HCT116 (cell line): Measurements from ENCODE around the gene KRTAP5-9. TPM values are rescaled to one million over a fixed set of nuclear protein-coding genes. Genes with fewer than 3 reads are reported as not detected.

Source experiments
- ATAC-seq: fragments of 200-7000 bp; cut with Tn5 transposase; 2 replicates; pipeline ENCODE4 v1.9.1; 2020; ENCODE audit warnings: mild to moderate bottlenecking, moderate library complexity
- BruUV-seq: library from RNA; stranded (reverse); fragments of 400-500 nt; replicated peaks from 2 replicates; lab custom pipeline; 2021; lab: Mats Ljungman, UMichigan
- CTCF ChIA-PET: fragments of 300-600 bp; sonication (Branson Sonifier 250); formaldehyde crosslinking; loops from one replicate; lab custom pipeline; 2021; ENCODE audit warnings: antibody characterized with exemption; lab: Charles Lee
- POLR2A ChIA-PET: fragments of 300-600, 350-600 bp; sonication (Branson Sonifier 250); formaldehyde crosslinking; loops from one replicate; lab custom pipeline; 2021; ENCODE audit warnings: antibody characterized with exemption; lab: Charles Lee
- RAD21 ChIA-PET, 2 experiments: fragments of 300-600 bp; sonication (Branson Sonifier 250); formaldehyde crosslinking; loops; one replicate each; lab custom pipeline; 2023; ENCODE audit warnings: low total read pairs in 2 of 2; ENCODE audit not compliant: uncharacterized antibody in 2 of 2, unreplicated experiment in 2 of 2, low non-redundant PET in 1 of 2; lab: Charles Lee
- DNase-seq: peaks from one replicate; pipeline ENCODE4 v3.0.0-alpha.2; 2010; ENCODE audit warnings: low read depth, low spot score
- H2AFZ ChIP-seq: fragments of 200-600 bp; shearing (Covaris generic), sonication (generic); 2 replicates; pipeline ENCODE4 v1.6.1; 2017; ENCODE audit warnings: low read depth, mixed run types, mixed read lengths, antibody characterized with exemption, low read length; ENCODE audit not compliant: poor library complexity, severe bottlenecking
- H3K27ac ChIP-seq: 2 replicates; pipeline ENCODE4 v1.5.1; 2012; ENCODE audit warnings: low read depth, low read length
- H3K27me3 ChIP-seq: fragments of 200-600 bp; sonication (generic); 2 replicates; pipeline ENCODE4 v1.6.1; 2016; ENCODE audit warnings: mixed run types, low read length, mixed read lengths; ENCODE audit not compliant: insufficient read depth
- H3K36me3 ChIP-seq, 2 experiments: fragments of 200-500 bp in 1 of 2; fragments of 200-600 bp in 1 of 2; sonication (Bioruptor generic) in 1 of 2; sonication (generic) in 1 of 2; 2 replicates each; pipeline versions ENCODE4 v1.5.1 to v1.6.1; 2014 to 2016; ENCODE audit warnings: low read length in 2 of 2, inconsistent platforms in 1 of 2, mixed read lengths in 1 of 2, mixed run types in 1 of 2; ENCODE audit not compliant: insufficient read depth in 2 of 2, control insufficient read depth in 1 of 2
- H3K4me1 ChIP-seq, 2 experiments: fragments of 200-600 bp in 1 of 2; sonication (generic) in 1 of 2; 2 replicates each; pipeline versions ENCODE4 v1.5.1 to v1.6.1; 2012 to 2017; ENCODE audit warnings: low read length in 2 of 2, inconsistent platforms in 1 of 2, mild to moderate bottlenecking in 1 of 2, mixed read lengths in 1 of 2, mixed run types in 1 of 2, moderate library complexity in 1 of 2; ENCODE audit not compliant: insufficient read depth in 2 of 2, control insufficient read depth in 1 of 2
- H3K4me2 ChIP-seq: fragments of 200-600 bp; sonication (generic); 2 replicates; pipeline ENCODE4 v1.6.1; 2017; ENCODE audit warnings: mixed run types, low read length, mixed read lengths
- H3K4me3 ChIP-seq, 2 experiments: fragments of 200-600 bp in 1 of 2; sonication (generic) in 1 of 2; replicated peaks in 1 of 2; 2 replicates each; pipeline ENCODE4 v1.5.1; 2011 to 2016; ENCODE audit warnings: low read length in 2 of 2, control low read depth in 1 of 2, low read depth in 1 of 2, mild to moderate bottlenecking in 1 of 2, mixed read lengths in 1 of 2, mixed run types in 1 of 2
- H3K79me2 ChIP-seq: fragments of 200-600 bp; sonication (generic); 2 replicates; pipeline ENCODE4 v1.6.1; 2017; ENCODE audit warnings: mild to moderate bottlenecking, mixed run types, low read length, moderate library complexity, mixed read lengths; ENCODE audit not compliant: insufficient read depth
- H3K9ac ChIP-seq: fragments of 200-600 bp; sonication (generic); 2 replicates; pipeline ENCODE4 v1.6.1; 2016; ENCODE audit warnings: low read length, mixed read lengths
- H3K9me2 ChIP-seq: fragments of 200-600 bp; sonication (generic), shearing (Covaris generic); 2 replicates; pipeline ENCODE4 v1.6.1; 2017; ENCODE audit warnings: mixed run types, mild to moderate bottlenecking, moderate library complexity; ENCODE audit not compliant: insufficient read depth
- H3K9me3 ChIP-seq, 2 experiments: fragments of 200-500 bp in 1 of 2; fragments of 200-600 bp in 1 of 2; sonication (Bioruptor generic) in 1 of 2; sonication (generic) in 1 of 2; 2 replicates each; pipeline ENCODE4 v1.6.1; 2014 to 2017; ENCODE audit warnings: low read length in 2 of 2, mixed read lengths in 2 of 2, inconsistent platforms in 1 of 2, low read depth in 1 of 2, mild to moderate bottlenecking in 1 of 2, mixed run types in 1 of 2, moderate library complexity in 1 of 2; ENCODE audit not compliant: control insufficient read depth in 1 of 2, insufficient read depth in 1 of 2
- H4K20me1 ChIP-seq: fragments of 200-600 bp; sonication (generic), shearing (Covaris generic); 2 replicates; pipeline ENCODE4 v1.6.1; 2017; ENCODE audit warnings: mixed run types, mild to moderate bottlenecking, moderate library complexity; ENCODE audit not compliant: insufficient read depth
- CBX3 ChIP-seq: IDR thresholded peaks from 2 replicates; pipeline ENCODE4 v1.6.1; 2012; ENCODE audit warnings: low read depth
- CEBPB ChIP-seq: IDR thresholded peaks from 2 replicates; pipeline ENCODE4 v1.6.1; 2012; ENCODE audit warnings: low read depth
- EGR1 ChIP-seq: IDR thresholded peaks from 2 replicates; pipeline ENCODE4 v1.6.1; 2012; ENCODE audit warnings: low read depth
- ELF1 ChIP-seq: IDR thresholded peaks from 2 replicates; pipeline ENCODE4 v1.6.1; 2012; ENCODE audit warnings: low read depth, borderline replicate concordance
- EZH2 ChIP-seq: fragments of 200-600 bp; sonication (generic); IDR thresholded peaks from 2 replicates; pipeline ENCODE4 v1.6.1; 2017; ENCODE audit warnings: antibody characterized with exemption, mixed run types
- EZH2phosphoT487 ChIP-seq: fragments of 200-600 bp; IDR thresholded peaks from 2 replicates; pipeline ENCODE4 v1.6.1; 2018; ENCODE audit warnings: antibody characterized with exemption, borderline replicate concordance
- FOSL1 ChIP-seq: IDR thresholded peaks from 2 replicates; pipeline ENCODE4 v1.6.1; 2012; ENCODE audit warnings: low read depth
- MAX ChIP-seq: IDR thresholded peaks from 2 replicates; pipeline ENCODE4 v1.6.1; 2012
- POLR2AphosphoS5 ChIP-seq: IDR thresholded peaks from 2 replicates; pipeline ENCODE4 v1.6.1; 2011; ENCODE audit warnings: mild to moderate bottlenecking, low read depth, low read length, moderate library complexity
- RAD21 ChIP-seq: IDR thresholded peaks from 2 replicates; pipeline ENCODE4 v1.6.1; 2012; ENCODE audit warnings: low read depth, mild to moderate bottlenecking
- SIN3A ChIP-seq: IDR thresholded peaks from 2 replicates; pipeline ENCODE4 v1.6.1; 2012; ENCODE audit warnings: low read depth
- SP1 ChIP-seq: IDR thresholded peaks from 2 replicates; pipeline ENCODE4 v1.6.1; 2012; ENCODE audit warnings: low read depth
- SRF ChIP-seq: IDR thresholded peaks from 2 replicates; pipeline ENCODE4 v1.6.1; 2012; ENCODE audit warnings: low read depth
- TCF7L2 ChIP-seq: IDR thresholded peaks from 2 replicates; pipeline ENCODE4 v1.7.0; 2011; ENCODE audit warnings: borderline replicate concordance, inconsistent platforms; ENCODE audit not compliant: insufficient read depth, insufficient read length; ENCODE audit errors: extremely low read depth
- YY1 ChIP-seq: IDR thresholded peaks from 2 replicates; pipeline ENCODE4 v1.6.1; 2011; ENCODE audit warnings: low read length, low read depth, moderate library complexity, mild to moderate bottlenecking; ENCODE audit not compliant: insufficient replicate concordance; ENCODE audit errors: extremely low read depth
- ZFX ChIP-seq: fragments of 450-650 bp; IDR thresholded peaks from 2 replicates; pipeline ENCODE4 v1.6.1; 2017
- ZNF274 ChIP-seq: fragments of 200-500 bp; sonication (Bioruptor generic); IDR thresholded peaks from 2 replicates; pipeline ENCODE4 v1.6.1; 2014; ENCODE audit warnings: mild to moderate bottlenecking, low read depth, low read length, inconsistent platforms
- intact Hi-C: fragments of 100-400 bp; cut with micrococcal nuclease; formaldehyde crosslinking; loops from 2 replicates; pipeline ENCODE4 v1.10.0; 2022
- total RNA-seq: library from RNA; stranded (reverse); gene quantifications from one replicate; pipeline ENCODE4 v1.2.1, GENCODE V29; 2021; ENCODE audit not compliant: unreplicated experiment
- TF ChIP-seq, protein P1 (sequence below): IDR thresholded peaks from 2 replicates; pipeline ENCODE4 v1.6.1; 2012; ENCODE audit warnings: low read depth
- TF ChIP-seq, protein P2 (sequence below): IDR thresholded peaks from 2 replicates; pipeline ENCODE4 v1.6.1; 2011; ENCODE audit warnings: mild to moderate bottlenecking, low read length, moderate library complexity; ENCODE audit not compliant: insufficient replicate concordance; ENCODE audit errors: extremely low read depth

Gene KRTAP5-9
- total RNA-seq, 1 experiment from 2014 or later = 0.27 TPM

DNA sequence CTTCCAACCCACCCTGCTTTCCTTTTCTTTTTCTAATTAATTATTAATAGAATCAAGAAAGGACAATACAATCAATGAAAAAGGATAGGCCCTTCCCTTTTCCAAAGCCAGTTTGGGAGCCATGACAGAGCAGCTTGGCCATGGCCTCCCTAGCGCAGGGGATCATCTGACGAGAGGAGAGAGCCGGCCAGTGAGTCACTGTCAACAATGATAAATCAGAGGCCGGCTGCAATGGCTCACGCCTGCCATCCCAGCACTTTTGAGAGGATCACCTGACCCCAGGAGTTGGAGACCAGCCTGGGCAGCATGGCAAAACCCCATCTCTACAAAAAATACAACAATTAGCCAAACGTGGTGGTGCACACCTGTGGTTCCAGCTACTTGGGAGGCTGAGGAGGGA is 48.7 kb upstream of the KRTAP5-9 start:
- DNase-seq (no peak), ATAC-seq (no peak)
- Histone ChIP-seq H3K9me2 (no peaks in the 10 kb centered on the region), H3K9ac (no peak overlapping the region), H3K27ac (no peak overlapping the region), H2AFZ (no peak overlapping the region), H3K36me3 (peaks cover 9 to 12% of the 10 kb centered on the region in 2 experiments; a peak in 1 of 4 replicates), H4K20me1 (no peaks in the 10 kb centered on the region), H3K79me2 (no peaks in the 10 kb centered on the region), H3K4me3 (no peak overlapping the region), H3K4me2 (no peak overlapping the region), H3K9me3 (no peaks in the 10 kb centered on the region), H3K27me3 (no peaks in the 10 kb centered on the region), H3K4me1 (peaks cover 11% of the 10 kb centered on the region in 2 experiments; a peak in 3 of 4 replicates)
- POLR2A ChIA-PET = no interaction called here
- no TSS peak for BruUV-seq
- TF ChIP-seq ZFX (no peak), EZH2 (no peak), TCF7L2 (no peak), CBX3 (no peak), RAD21 (no peak), FOSL1 (no peak), YY1 (no peak), EGR1 (no peak), POLR2AphosphoS5 (no peak), SIN3A (no peak), EZH2phosphoT487 (no peak), CEBPB (no peak), SP1 (no peak), ZNF274 (no peak), ELF1 (no peak), MAX (no peak), SRF (no peak)
- TF ChIP-seq, protein P1, sequence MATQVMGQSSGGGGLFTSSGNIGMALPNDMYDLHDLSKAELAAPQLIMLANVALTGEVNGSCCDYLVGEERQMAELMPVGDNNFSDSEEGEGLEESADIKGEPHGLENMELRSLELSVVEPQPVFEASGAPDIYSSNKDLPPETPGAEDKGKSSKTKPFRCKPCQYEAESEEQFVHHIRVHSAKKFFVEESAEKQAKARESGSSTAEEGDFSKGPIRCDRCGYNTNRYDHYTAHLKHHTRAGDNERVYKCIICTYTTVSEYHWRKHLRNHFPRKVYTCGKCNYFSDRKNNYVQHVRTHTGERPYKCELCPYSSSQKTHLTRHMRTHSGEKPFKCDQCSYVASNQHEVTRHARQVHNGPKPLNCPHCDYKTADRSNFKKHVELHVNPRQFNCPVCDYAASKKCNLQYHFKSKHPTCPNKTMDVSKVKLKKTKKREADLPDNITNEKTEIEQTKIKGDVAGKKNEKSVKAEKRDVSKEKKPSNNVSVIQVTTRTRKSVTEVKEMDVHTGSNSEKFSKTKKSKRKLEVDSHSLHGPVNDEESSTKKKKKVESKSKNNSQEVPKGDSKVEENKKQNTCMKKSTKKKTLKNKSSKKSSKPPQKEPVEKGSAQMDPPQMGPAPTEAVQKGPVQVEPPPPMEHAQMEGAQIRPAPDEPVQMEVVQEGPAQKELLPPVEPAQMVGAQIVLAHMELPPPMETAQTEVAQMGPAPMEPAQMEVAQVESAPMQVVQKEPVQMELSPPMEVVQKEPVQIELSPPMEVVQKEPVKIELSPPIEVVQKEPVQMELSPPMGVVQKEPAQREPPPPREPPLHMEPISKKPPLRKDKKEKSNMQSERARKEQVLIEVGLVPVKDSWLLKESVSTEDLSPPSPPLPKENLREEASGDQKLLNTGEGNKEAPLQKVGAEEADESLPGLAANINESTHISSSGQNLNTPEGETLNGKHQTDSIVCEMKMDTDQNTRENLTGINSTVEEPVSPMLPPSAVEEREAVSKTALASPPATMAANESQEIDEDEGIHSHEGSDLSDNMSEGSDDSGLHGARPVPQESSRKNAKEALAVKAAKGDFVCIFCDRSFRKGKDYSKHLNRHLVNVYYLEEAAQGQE = no peak
- TF ChIP-seq, protein P2, sequence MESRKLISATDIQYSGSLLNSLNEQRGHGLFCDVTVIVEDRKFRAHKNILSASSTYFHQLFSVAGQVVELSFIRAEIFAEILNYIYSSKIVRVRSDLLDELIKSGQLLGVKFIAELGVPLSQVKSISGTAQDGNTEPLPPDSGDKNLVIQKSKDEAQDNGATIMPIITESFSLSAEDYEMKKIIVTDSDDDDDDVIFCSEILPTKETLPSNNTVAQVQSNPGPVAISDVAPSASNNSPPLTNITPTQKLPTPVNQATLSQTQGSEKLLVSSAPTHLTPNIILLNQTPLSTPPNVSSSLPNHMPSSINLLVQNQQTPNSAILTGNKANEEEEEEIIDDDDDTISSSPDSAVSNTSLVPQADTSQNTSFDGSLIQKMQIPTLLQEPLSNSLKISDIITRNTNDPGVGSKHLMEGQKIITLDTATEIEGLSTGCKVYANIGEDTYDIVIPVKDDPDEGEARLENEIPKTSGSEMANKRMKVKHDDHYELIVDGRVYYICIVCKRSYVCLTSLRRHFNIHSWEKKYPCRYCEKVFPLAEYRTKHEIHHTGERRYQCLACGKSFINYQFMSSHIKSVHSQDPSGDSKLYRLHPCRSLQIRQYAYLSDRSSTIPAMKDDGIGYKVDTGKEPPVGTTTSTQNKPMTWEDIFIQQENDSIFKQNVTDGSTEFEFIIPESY = no peak
- CTCF ChIA-PET = no interaction called here
- RAD21 ChIA-PET = no interaction called here
- intact Hi-C loops = no loop called here
